DMS153 (cell line): ENCODE data around the gene CCL4L2.
"Not testable (repeated sequence)": the region's sequence is repeated elsewhere in the genome, so short reads cannot be mapped to it uniquely, and the experiment has no call there.

Experiments used
- DNase-seq: peaks from one replicate; lab custom pipeline; 2025; lab: John Stamatoyannopoulos, UW

CCL4L2 gene

DNA sequence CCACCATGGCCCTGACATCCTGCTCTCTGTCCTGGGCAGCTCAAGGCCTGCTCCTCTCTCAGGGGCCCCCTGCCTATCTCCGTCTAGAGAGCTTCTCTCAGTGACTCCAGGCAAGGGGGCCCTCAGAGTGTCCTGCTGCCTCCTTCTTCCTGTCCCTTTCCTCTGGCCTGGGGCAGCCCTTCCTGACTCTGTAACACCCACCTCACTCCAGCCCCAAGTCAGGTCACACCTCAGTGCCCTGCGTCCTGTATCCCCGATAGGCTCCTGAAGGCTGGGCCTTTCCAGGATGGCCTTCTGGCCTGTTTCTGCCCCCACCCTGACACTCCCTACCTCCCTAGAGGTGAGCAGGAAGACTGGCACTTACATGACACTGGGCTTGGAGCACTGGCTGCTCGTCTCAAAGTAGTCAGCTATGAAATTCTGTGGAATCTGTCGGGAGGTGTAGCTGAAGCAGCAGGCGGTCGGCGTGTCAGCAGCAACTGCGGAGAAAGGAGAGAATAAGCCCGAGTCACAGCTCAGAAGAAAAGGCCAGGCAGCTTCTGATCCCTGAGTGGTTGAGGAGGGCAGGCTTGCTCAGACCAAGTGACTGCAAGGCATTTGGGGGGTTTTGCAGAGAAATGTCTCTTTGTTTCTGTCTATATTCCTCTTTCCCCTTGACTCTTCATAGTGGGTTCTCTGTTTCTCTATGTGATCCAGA, 15.3 kb upstream of the CCL4L2 start:
- no peak for DNase-seq

DNA sequence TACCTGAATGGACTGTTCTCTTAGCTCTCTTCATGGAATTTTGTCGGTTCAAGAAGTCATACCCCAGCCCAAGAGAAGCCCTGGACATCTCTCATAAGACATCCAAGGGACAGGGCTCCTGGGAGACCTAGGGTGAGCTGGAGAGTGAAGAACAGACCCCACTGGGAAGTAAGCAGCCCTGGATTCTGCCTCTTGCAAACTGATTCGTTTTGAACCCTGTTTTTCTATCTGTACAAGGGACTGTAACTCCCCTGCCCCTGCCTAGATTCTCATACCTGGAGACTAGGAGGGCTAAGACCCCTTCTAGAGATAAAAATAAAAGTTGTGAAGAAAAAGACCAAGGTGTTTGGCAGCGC, 14.8 kb upstream of the CCL4L2 start:
- no peak for DNase-seq

DNA sequence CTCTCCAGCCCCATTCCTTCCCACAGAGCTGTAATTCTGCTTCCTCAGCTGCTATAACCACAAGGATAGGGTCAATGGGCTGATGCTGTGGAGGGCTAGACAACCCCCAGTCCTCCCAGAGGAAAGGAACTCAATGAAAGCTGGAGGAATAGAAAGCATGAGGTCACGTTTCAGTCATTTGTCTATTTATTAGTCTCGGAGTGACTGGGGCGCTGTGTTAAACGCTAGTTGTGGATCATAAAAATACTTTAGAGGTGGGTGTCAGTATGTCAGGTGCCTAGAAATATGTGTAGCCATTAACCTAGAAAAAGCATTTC, 13.5 kb upstream of the CCL4L2 start:
- no peak for DNase-seq

DNA sequence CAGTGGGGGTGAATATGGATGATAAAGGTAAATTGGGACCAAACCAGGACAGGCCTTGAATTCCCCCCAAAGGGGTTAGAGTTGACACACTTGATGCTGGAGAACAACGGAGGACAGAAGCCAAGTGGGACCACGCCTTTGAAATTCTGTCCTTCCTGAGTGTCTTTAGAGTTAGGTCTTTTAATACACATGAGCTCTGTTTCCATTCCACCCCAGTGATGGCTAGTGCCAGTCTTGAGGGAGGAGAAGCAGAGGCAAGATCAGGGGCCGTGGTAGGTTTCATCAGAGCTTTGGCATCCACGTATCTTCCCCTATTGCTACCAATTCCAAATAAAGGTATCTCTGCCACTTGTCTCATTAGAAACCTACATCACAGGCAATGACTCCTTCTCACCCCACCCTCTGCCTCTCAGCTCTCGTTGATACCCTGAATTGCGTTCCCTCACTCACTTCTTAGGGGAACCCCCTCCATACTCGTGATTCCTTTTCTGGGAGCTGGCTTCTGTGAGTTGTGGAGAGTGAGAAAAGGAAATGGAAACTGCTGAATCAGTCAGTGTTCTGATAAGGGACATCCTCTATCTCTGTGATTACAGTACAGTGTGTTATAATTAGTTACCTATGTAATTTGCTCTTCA, 11.9 kb upstream of the CCL4L2 start:
- no peak for DNase-seq

DNA sequence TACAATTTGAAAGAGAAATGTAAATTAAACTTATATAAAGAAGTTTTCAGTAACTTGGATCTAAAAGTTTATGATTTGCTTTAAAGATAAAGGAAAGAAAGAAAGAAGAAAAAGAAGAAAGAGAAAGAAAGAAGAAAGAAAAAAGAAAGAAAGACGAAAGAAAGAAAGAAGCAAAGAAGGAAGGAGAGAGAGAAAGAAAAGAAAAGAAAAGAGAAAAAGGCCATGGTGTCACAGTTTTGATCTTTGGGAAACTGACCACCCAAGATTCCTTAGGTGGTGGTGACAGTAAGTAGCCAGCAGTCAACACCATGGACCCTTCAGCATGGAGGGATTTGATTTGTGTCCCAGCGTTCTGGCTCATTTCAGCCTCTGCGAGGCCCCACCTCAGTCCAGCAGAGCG, 9.8 kb upstream of the CCL4L2 start:
- DNase-seq: not testable (repeated sequence)

DNA sequence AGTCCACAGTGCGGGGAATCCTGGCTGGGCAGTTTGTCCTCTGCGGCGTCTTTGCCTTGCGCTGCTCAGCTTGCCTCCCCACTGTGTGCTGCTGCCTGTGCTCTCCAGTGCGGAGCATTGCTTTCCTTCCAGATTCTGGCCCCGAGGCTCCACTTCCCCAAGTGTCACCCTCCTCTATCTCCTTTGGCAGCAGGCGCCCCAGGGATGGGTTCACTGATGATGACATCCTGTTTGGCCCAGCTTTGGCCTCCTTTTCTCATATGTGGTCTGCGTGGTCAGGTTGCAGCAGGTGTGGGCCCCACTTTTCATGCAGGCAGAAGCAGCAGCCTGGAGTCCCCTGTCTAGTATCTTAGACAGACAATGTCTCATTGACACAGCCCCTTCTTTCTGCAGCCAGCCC, 9.4 kb upstream of the CCL4L2 start:
- not testable (repeated sequence) for DNase-seq

DNA sequence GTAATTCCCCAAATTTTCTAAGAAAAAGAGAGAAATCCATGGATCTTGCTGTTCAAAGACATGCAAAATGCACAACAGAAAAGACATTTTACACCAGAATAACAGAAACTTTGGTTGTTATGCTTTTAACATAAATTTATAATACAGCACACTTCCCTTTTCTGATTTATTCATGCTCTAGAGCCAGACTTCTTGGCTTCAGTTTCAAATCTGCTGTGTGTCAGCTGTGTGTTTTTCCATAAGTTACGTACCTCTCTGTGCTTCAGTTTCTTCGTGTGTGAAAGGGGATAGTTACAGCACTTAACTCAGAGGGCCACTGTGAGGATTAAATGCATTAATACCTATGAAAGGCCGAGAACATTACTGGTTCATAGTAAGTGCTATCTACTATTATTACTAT, 7.5 kb upstream of the CCL4L2 start:
- no peak for DNase-seq

DNA sequence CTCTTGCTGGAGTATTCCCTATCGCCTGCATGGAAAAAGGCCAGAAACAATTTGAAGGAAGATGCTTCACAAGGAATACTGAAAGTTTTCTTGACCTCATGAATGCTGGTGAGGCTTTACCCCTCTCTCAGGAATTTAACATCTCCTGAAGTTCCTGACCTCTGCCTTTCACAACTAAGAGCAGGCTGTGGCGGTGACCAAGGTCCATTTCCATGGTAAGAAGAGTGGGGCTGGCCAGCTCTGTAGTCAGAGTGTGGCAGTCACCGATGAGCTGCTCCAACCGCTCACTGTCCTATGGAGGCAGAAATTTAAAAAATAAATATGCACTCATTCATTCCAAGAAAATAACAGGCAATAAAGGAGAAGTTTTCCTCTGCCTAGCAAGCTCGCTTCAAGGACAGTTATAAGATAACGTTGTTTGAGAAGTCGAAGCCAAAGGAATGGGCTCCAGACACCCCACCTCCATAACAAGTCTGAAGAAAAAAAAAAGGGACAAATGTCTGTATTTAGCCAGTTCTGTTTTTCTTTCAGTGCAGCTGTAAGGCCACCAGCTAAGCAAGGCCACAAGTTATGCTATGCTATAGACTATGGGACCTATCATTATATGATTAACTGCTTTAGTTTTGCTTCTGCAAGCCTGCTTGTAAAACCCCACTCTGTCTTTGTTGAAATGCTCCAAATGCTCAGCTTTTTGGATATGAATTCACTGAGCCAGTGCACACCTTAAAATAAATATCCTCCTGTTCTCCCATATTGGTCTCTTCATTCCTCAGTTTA, 6.0 kb upstream of the CCL4L2 start:
- DNase-seq: no peak

DNA sequence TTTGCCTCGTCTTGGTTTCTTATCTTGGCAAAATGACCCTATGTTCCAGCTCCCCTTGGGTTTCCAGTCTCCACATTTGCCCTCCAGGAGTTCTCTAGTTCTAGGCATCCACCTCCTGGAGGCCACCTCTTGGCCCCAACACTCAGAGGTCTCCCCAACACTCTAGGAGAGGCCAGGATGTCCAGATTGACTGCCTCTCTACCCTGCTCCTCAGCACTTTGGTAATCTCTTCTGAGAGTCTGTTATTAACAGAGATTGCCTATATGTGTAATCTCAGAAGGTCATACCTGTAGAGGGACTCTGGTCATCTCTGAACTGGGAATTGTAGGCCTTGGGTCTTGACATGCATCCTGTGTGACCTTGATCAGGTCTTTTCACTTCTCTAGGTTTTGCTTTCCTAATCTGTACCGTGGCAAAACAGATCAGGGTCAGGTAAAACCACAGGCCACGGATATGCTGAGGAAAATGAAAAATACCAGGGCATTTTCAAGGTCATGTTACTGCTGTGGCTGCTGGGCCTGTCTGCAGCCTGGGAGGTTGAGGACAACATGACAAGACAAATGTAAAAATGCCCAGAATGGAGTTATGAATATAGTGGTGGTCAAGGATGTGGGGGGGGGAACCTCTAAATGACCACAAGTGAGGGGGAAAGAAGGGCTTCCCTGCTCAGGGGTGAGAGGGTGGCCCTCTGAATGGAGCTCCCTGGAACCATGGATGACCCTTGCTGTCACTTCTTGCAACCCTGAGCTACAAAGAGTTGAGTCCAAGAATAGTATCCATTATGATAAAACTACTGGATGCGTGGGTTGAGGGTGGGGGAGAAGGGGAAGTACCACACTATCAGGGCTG, 5.0 kb upstream of the CCL4L2 start:
- no peak for DNase-seq

DNA sequence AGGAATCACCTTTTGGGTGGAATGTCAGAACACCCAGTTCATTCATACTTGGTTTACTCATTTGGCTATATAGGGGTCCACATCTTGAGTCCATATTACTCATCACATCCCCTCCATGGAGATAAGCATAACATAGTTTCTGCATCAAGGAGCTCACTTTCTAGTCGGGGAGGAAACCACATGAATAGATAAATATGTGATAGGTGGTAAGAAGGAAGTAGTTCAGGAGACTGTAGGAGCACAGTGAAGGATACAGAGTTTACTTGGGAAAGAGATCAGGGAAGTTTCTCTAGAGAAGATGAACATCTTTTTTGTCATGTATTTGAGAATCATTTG, 4.4 kb upstream of the CCL4L2 start:
- DNase-seq: not testable (repeated sequence)

DNA sequence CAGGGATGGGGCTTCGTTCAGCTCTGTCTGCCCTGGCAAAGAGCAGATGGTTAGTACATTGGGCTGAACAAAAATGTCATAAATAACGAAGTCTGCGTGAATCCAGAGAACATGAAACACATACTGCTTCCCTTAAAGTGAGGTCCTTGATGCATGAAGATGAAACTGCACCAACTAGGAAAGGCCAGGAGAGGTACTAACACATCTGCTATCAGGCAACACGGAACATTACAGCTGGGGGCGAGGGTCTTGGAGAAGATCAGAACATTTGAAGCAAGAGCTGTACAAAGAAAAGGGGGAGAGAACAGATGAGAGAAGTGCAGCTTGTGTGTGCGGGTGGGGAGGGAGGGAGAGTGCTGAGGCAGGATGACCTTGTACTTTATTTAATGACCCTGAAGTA, 3.5 kb upstream of the CCL4L2 start:
- DNase-seq: not testable (repeated sequence)

DNA sequence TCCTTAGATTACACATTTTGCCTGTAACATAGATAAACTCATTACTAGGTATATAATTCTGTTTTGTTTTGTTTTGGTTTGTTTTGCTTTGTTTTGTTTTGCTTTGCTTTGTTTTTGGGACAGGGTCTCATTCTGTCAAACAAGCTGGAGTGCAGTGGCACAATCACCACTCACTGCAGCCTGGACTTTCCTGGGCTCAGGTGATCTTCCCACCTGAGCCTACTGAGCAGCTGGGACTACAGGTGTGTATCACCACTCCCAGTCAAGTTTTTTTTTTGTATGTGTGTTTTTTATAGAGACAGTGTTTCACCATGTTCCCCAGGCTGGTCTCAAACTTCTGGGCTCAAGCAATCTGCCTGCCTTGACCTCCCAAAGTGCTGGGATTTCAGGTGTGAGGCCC, 1.3 kb upstream of the CCL4L2 start:
- no peak for DNase-seq

DNA sequence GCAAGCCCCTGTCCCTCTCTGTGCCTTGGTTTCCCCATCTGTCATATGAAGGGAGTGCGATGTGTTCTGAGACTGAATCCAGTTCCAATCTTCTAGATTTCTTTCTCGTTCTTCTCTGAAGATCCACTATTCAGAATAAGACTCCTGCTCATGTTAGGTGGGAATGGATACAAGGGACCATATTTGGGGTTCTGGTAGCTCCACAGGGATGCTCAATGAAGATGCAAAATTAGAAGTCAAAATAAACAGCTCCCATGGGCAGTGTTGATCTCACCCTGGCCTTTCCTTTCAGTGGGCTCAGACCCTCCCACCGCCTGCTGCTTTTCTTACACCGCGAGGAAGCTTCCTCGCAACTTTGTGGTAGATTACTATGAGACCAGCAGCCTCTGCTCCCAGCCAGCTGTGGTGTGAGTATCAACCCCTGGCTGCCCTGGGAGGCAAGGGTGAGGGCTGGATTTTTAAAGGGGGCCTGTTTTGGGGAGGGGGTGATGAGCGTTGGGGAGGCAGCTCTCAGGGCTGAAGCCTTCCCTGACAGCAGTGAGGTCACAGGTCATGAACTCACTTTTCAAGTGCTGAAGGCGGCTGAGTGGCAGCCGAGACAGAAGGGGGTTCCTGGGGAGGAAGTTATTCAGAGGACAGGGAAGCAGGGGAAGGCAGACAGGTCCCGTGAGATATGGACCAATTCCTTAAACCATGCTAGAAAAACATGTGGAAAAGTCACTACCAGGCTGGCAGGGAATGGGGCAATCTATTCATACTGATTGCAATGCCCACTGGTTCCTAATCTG, 815 bp downstream of the CCL4L2 start:
- DNase-seq: not testable (repeated sequence)

DNA sequence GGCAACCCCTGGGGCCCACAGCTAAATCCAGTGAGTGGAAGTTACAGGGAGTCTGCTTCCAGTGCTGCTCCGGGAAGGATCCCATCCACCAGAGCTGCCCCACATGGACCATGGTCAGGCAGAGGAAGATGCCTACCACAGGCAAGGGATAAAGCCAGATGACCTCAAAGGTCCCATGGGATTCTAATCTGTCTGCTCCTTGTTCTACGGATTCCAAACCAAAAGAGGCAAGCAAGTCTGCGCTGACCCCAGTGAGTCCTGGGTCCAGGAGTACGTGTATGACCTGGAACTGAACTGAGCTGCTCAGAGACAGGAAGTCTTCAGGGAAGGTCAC, 1.4 kb downstream of the CCL4L2 start:
- DNase-seq: no peak

DNA sequence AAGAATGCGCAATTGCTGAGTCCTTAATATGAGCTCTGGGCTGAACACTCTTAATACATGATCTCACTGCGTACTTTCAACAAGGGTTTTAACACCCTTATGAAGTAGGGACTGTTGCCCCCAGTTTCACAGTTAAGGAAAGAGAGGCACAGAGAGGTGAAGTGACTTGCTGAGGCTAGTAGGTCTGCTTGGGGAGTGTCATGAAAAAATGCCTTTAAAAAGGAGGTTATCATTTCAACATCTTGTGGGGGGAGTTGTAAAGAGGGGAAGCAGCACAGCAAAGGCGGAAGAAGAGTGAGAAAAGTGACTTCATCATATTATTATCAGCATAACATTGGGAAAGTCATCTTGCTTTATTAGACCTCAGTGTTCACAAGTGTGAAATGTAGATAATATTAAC, 2.1 kb downstream of the CCL4L2 start:
- DNase-seq: no peak

DNA sequence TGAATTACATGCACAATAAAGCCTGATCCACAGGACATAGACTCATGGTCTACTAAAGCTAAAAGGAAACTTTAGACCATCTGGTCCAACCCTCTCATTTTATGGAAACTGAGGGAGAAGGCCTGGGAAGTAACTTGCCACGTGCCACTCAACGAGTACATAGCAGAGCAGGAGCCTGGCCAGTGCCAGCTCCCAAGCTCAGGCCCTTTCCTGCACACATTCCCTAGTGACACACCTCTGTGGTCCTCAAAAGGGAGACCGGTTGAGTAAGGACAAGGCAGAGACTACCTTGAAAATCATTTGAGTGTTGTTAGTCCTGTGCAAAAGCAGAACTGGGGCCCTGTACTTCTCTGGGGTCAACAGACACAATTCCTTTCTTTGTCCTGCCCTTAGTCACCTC, 2.8 kb downstream of the CCL4L2 start:
- DNase-seq: no peak

DNA sequence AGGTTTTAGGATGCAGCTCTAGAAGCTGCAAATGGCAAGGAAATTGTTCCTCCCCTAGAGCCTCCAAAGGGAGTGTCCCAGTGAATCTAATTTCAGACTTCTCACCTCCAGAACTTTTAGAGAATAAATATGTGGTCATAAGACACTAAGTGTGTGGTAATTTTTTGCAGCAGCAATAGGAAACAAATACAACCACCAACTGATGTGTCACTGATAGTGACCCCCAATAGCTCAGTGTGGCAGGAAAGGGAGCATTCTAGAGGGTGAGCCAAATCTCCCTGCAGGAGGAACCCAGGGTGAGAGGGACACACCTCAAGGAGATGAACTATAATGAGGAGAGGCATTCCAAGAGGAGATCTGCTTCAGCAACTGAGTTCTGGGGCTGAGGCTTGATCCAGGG, 4.1 kb downstream of the CCL4L2 start:
- no peak for DNase-seq

DNA sequence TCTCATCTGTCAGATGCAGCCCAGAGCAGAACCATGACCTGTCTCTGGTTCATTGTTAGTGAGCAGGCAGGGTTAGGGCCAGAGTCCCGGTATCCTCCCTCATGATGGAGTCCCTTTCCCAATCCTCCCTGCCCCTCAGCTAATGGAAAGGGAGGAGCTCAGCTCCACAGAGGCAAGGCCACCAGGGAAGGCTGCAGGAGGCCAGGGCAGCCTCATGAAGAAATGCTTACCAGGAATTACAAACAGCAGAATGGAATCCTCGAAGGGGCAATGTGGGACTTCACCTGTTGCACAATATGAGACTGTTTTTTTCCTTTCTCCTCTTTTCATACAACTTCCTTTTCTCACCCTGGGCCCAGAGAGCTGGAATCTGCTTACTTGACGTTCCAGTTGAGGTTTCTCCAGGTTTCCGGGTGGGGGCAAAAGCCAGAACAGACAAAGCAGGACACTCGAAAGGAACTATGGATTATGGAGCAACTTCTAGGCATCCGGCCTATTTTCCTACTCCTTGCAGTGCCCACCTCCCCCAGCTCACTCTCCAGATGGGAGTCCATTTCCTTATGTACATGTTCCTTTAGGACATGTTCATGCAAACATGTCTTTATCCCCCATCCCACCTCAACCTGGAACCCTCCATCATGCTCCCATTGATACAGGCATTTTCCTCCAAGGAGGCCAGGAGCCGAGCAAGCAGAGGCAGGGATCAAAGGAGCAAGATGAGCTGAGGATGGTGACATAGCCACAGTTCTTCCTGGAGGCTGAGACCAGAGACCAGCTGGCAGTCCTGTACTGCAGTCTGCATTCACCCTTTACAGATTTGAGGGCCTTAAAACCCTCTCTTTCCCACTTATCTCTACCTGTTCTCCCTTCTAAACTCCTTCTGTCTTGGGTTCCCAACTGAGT, 4.8 kb downstream of the CCL4L2 start:
- DNase-seq: not testable (repeated sequence)

DNA sequence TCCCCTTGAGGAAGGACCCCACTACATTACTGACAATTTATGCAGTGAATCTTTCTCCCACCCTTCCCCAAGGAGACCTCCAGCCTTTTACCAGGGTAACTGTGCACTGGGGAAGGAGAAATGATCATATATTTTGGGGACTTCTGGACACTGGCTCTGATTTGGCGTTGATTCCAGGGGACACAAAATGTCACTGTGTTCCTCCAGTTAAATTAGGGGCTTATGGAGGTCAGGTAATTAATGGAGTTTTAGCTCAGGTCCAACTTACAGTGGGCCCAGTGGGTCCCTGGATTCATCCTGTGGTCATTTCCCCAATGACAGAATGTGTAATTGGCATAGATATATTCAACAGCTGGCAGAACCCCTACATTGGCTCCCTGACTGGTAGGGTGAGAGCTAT, 8.7 kb downstream of the CCL4L2 start:
- DNase-seq: not testable (repeated sequence)

DNA sequence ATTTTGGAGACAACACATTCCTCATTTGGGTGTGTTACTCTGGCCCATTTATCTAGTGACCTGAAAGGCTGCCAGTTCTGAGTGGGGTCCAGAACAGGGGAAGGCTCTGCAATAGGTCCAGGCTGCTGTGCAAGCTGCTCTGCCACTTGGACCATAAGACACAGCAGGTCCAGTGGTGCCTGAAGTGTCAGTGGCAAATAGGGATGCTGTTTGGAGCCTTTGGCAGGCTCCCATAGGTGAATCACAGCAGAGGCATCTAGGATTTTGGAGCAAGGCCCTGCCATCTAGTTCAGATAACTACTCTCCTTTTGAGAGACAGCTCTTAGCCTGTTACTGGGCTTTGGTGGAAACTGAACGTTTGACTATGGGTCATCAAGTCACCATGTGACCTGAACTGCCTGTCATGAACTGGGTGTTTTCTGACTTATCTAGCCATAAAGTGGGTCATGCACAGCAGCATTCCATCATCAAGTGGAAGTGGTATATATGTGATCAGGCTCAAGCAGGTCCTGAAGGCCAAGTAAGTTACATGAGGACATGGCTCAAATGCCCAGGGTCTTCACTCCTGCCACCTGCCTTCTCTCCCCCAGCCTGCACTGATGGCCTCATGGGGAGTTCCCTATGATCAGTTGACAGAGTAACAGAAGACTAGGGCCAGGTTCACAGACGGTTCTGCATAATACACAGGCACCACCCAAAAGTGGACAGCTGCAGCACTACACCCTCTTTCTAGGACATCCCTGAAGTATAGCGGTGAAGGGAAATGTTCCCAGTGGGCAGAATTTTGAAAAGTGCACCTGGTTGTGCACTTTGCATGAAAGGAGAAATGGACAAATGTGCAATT, 10.1 kb downstream of the CCL4L2 start:
- DNase-seq: not testable (repeated sequence)
